Lower lobe of right lung (tissue), 2 donors: ENCODE results near the gene LRRC10. TPM values are rescaled to one million over a fixed set of nuclear protein-coding genes. Genes with fewer than 3 reads are reported as not detected.

Experiments used
- ATAC-seq, 2 donors: fragments of 200-7000 bp; cut with Tn5 transposase; one replicate each; pipeline ENCODE4 v1.9.1; 2020 to 2022; ENCODE audit warnings: mild to moderate bottlenecking in 2 of 2, moderate library complexity in 2 of 2
- DNase-seq: peaks from one replicate; pipeline ENCODE4 v3.0.0-alpha.2; 2020
- H3K27ac ChIP-seq: fragments of 200-600 bp; one replicate; pipeline ENCODE4 v1.8.0; 2022
- H3K27me3 ChIP-seq: fragments of 200-600 bp; one replicate; pipeline ENCODE4 v1.8.0; 2022; ENCODE audit warnings: low read depth
- H3K36me3 ChIP-seq: fragments of 200-600 bp; one replicate; pipeline ENCODE4 v1.8.0; 2022; ENCODE audit warnings: mild to moderate bottlenecking
- H3K4me1 ChIP-seq: fragments of 200-600 bp; one replicate; pipeline ENCODE4 v1.8.0; 2022
- H3K4me3 ChIP-seq: fragments of 200-600 bp; one replicate; pipeline ENCODE4 v1.8.0; 2022; ENCODE audit warnings: mild to moderate bottlenecking
- H3K9me3 ChIP-seq: fragments of 200-600 bp; one replicate; pipeline ENCODE4 v1.8.0; 2022
- intact Hi-C: fragments of 100-400 bp; cut with DNase I; formaldehyde crosslinking; loops from one replicate; pipeline ENCODE4 v1.11.0; 2022
- long read RNA-seq: library from polyadenylated mRNA; unstranded; transcript quantifications from one replicate; pipeline ENCODE4 v2.0.0, GENCODE V29; 2021
- total RNA-seq: library from RNA; stranded (reverse); fragmentation: NEBNext Ultra II Directional; extraction: Animal tissue kit (Norgen Biotek cat#: 25700); gene quantifications from one replicate; pipeline ENCODE4 v1.2.1, GENCODE V29; 2021
- TF ChIP-seq, protein P1 (sequence below): fragments of 200-600 bp; IDR thresholded peaks from one replicate; pipeline ENCODE4 v1.8.0; 2022; ENCODE audit warnings: antibody characterized with exemption, mild to moderate bottlenecking
- donor health status: DM: no; HTN: yes; CAD: no; lungs with severe emphysema.

Gene LRRC10, protein sequence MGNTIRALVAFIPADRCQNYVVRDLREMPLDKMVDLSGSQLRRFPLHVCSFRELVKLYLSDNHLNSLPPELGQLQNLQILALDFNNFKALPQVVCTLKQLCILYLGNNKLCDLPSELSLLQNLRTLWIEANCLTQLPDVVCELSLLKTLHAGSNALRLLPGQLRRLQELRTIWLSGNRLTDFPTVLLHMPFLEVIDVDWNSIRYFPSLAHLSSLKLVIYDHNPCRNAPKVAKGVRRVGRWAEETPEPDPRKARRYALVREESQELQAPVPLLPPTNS
- not detected for total RNA-seq
- long read RNA-seq = 0 reads

DNA sequence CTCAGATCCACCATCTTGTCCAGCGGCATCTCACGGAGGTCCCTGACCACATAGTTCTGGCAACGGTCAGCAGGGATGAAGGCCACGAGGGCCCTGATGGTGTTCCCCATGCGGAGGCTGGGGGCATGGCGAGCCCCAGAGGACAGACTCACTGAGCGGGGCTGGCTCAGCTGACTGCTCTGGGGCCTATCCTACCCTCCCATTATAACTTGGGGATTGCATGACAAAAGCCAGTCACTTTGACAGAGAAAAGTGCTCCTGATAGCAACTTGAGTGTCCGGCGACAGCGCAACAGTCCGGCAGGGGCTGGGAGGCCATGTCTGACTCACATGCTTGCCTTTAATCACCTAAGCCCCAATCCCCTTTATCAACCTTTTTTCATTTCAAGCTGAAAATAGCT, at the start of gene LRRC10:
Gene LRRC10, minus strand, starts transcription at position 179 of the 400 bp plus-strand sequence. Its CDS starts 69 bp downstream, at position 110.
- DNase-seq (no peak), ATAC-seq (peak in 1 of 2 donors; percentile 30)
- intact Hi-C loops = no loop called here
- Histone ChIP-seq H3K36me3 (no peaks in the 10 kb centered on the region), H3K4me1 (no peaks in the 10 kb centered on the region), H3K27me3 (no peaks in the 10 kb centered on the region), H3K27ac (no peak within 1 kb of the TSS), H3K4me3 (no peak within 1 kb of the TSS), H3K9me3 (no peaks in the 10 kb centered on the region)
- TF ChIP-seq, protein P1, sequence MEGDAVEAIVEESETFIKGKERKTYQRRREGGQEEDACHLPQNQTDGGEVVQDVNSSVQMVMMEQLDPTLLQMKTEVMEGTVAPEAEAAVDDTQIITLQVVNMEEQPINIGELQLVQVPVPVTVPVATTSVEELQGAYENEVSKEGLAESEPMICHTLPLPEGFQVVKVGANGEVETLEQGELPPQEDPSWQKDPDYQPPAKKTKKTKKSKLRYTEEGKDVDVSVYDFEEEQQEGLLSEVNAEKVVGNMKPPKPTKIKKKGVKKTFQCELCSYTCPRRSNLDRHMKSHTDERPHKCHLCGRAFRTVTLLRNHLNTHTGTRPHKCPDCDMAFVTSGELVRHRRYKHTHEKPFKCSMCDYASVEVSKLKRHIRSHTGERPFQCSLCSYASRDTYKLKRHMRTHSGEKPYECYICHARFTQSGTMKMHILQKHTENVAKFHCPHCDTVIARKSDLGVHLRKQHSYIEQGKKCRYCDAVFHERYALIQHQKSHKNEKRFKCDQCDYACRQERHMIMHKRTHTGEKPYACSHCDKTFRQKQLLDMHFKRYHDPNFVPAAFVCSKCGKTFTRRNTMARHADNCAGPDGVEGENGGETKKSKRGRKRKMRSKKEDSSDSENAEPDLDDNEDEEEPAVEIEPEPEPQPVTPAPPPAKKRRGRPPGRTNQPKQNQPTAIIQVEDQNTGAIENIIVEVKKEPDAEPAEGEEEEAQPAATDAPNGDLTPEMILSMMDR = no peak

DNA sequence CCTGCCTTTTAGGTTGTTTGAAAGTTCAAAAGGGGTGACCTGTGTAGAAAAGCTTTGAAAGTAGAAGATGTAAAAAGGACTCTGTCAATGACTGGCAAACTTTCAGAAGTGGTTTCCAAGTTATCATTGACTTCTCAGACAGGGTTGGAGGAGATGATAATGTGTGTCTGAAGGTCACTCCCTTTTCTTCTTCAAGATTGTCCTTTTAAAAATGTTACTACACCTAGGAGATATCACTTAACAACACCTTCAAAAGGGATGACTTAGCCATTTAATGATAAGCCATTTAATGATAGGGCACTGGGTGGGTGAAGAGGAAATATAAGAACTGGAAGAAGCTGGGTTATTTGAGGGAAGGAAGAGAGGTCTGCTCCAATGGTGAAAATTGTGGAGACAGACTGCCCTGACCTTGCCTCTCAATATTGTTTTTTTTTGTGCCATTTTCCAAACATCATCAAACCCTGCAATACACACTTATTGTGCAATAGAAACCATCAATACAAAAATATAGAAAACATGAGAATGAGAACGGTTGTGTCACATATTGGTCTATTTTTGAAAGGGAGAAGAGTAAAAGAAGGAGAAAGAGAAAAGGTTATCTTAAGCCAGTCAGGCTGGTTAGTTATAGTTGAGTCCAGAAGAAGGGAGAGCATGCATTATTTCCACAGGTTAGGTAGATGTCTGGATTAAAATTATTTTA, 49.6 kb upstream of the LRRC10 start:
- Histone ChIP-seq H3K36me3 (no peaks in the 10 kb centered on the region), H3K4me1 (no peaks in the 10 kb centered on the region), H3K4me3 (no peak overlapping the region), H3K27me3 (no peaks in the 10 kb centered on the region), H3K9me3 (no peaks in the 10 kb centered on the region), H3K27ac (no peak overlapping the region)
- TF ChIP-seq, protein P1 = no peak
- DNase-seq (no peak), ATAC-seq (no peak)
- intact Hi-C loops = no loop called here

DNA sequence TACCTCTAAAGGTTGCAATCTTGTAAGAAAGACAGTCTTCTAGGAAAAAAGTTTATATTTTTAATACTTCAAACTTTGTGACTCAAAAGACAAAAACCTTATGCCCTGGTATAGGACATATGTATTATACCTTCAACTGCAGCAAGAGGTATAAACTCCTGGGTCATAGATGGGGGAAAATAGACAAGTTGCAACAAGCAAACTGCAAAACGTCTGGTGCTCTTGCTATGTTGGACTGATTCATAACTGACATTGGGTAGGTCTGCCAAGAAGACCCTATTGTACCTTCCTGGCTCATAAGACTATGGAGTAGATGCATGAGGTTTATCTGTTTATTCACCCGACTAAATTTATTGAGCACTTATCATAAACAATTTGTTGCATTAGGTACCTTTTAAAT, 47.5 kb upstream of the LRRC10 start:
- Histone ChIP-seq H3K4me3 (no peak overlapping the region), H3K27ac (no peak overlapping the region), H3K27me3 (no peaks in the 10 kb centered on the region), H3K4me1 (no peaks in the 10 kb centered on the region), H3K36me3 (no peaks in the 10 kb centered on the region), H3K9me3 (no peaks in the 10 kb centered on the region)
- DNase-seq (no peak), ATAC-seq (no peak)
- TF ChIP-seq, protein P1 = no peak
- intact Hi-C loops = no loop called here

DNA sequence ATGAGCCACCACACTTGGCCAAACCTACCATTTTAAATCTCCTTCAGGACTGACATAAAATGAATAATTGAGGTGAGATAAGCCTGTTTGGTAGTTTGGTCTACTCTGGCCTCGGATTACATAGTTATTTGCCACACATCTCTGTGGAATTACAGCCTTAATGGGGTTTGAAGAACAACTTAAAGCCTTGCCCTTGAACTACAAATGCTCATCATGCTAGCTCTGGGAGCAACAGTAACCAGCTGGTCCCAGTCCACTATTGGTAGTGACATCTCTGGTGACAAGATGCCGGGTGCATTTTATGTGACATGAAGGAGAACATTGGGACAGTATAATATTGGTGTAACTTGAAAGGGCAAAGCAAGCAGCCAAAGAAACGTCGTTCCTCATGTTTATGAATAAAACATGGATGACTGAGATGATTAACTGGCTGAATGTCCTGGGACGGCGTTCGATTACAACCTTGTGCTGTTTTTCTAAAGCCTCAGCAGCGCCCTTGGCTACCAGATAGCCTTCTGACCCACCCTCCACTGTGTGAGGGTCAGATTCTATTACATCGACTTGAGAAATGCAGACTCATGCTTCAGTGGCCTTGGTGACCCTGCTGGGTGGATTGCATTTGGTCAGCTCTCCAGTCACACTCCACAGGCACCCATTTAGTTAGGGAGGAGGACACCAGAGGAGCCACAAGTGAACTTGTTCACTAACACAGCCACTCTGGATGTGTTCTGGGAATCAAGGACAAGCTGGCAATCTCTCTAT, 46.9 kb upstream of the LRRC10 start:
- ATAC-seq (no peak), DNase-seq (no peak)
- no peak overlapping the region for H3K27ac ChIP-seq

More for the DNA sequence above, 46.9 kb upstream of the LRRC10 start:
- intact Hi-C loops = no loop called here
- H3K9me3 ChIP-seq = no peaks in the 10 kb centered on the region
- no peaks in the 10 kb centered on the region for H3K4me1 ChIP-seq
- H3K27me3 ChIP-seq = no peaks in the 10 kb centered on the region
- no peaks in the 10 kb centered on the region for H3K36me3 ChIP-seq
- H3K4me3 ChIP-seq = no peak overlapping the region
- TF ChIP-seq, protein P1 = no peak
